VCaP (cell line): ENCODE results near the gene SV2B.

Experiments used
- H3K27ac ChIP-seq: fragments of 450-650 bp; 2 replicates; pipeline ENCODE4 v1.5.1; 2017
- CTCF ChIP-seq: fragments of 450-650 bp; conservative IDR thresholded peaks from 2 replicates; pipeline ENCODE4 v1.5.1; 2017; ENCODE audit warnings: mild to moderate bottlenecking, moderate library complexity

Gene SV2B

DNA sequence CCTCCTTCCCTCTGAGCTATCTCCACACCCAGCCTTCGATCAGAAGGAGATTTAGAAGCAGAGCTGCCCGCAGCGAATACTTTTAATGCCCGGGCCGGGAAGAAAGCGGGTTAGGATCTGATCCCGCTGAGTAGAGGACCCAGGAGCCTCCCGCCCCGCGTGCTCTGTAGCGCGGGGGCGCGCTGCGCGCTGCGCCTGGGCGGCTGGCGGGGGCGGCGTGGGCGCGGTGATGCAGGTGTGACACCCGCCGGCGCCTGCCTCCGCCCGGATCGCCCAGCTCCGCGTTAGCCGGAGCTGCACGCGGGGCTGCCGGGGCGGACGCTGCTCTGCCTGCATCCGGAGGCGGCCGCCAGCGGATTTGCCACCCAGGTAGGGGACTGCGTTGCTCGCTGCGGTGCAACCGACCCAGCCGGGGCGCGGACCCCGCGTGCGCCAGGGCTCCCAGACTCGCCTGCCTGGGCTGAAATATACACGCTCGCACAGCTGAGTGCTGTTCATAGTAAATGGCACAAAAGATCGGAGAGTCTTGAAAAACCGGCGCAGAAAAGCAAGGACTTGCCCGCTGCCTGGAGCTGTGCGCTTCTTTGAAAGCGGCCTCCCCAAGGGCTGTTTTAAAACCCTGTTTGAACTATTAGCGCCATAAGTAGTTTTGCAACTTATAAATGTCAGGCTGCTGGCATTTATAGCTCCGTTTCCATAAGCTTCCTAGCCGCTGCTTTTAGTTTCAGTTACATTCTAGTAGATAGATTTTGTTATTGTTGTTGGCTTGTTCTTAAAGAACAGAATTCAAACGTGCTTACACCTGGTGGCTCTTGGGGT, at the start of gene SV2B:
SV2B (plus strand) TSS at position 263 of the 819 bp plus-strand sequence. CDS start 126,007 bp downstream, outside the sequence.
- TF ChIP-seq CTCF = peak; percentile 33; the same call in 1 of the 2 replicates
- peak within 1 kb of the TSS; percentile 71 for H3K27ac ChIP-seq

GRCh38 chr15:91051248-91051647, 48.8 kb upstream of the SV2B start:
- H3K27ac ChIP-seq = no peak overlapping the region
- no peak for TF ChIP-seq CTCF

DNA sequence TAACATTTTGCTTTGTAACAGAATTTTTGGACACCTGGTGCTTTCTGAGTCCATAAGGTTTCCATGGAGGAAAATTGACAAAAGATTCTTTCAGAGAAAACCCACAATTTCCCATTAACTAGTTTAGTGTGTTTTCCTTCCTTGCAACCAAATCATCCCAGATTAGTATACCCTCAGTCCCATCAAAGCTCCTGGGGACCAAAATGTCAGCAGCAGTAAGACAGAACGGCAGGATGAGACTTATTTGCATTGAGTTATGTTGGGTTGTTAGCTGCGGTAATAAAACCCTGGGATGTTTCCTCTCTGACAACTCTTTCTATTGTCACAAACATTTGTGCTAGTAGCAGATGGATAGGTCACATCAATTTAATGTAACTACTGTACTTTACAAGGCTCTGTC, 45.2 kb upstream of the SV2B start:
- TF ChIP-seq CTCF = no peak
- peak overlapping the region; percentile 1; the same call in 1 of the 2 replicates for H3K27ac ChIP-seq

GRCh38 chr15:91055548-91056331, 44.3 kb upstream of the SV2B start:
- H3K27ac ChIP-seq = peak overlapping the region; percentile 57
- TF ChIP-seq CTCF = peak; percentile 97

DNA sequence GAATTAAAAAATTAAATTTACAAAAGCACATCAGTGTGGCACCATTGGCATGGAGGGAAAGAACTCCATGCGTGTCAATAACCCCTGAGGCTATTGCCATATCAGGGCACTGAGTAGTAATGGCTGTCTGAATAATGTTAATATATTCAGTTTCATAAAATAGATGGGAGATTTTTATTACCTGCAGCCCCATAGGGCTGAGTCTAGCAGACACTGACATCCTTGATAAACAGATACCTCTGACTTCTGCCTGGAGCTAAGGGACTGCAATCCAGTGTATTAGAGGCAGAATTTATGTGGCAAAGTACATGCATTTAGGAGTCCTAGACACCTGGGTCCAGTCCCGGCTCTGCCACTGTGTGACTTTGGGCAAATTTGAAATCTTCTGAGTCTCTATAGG, 38.8 kb upstream of the SV2B start:
- no peak for TF ChIP-seq CTCF
- no peak overlapping the region for H3K27ac ChIP-seq

DNA sequence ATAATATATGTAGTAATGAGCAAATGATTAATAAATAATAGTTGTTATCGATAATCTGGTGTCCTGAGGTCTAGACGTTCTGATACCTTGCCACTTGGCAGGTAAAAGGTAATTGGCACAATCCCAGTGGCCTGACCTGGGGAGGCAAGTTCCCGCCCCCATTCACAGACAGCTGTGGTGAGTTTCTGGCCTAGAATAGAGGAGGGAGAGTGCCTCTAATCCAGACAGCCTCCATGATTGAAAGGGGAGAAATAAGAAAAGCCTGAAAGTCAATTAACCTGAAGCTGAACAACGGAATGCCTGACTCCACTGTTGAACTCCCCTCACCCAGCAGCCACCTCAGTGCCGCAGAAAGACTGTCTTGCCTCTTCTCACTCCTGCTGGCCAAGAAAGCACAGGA, 38.1 kb upstream of the SV2B start:
- TF ChIP-seq CTCF = no peak

DNA sequence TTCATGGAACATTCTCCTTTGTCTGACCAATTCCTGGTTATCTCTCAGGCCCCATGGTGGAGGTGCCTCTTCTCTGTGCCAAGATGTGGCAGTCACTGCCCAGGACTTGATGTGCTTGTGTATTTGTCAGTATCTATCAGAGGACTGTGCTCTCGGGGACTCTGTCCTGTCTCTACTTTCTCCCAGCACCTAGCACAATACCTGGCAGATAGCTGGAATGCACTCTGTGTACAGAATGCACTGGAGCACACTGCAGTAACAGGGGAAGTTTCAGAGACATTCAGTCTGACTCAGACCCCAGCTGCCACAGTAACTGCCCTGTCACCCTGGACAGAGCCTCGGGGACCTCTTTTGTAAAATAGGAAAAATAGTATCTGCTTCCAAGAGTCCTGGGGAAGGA, 34.6 kb upstream of the SV2B start:
- TF ChIP-seq CTCF = no peak
- H3K27ac ChIP-seq = peak overlapping the region; percentile 38

More for the DNA sequence above, 38.1 kb upstream of the SV2B start:
- peak overlapping the region; percentile 6; the same call in 1 of the 2 replicates for H3K27ac ChIP-seq
